Bronchial epithelial cell (primary cell): ENCODE results near the gene HSD17B3. TPM values are rescaled to one million over a fixed set of nuclear protein-coding genes. Genes with fewer than 3 reads are reported as not detected.
"Not testable (repeated sequence)": the region's sequence is repeated elsewhere in the genome, so short reads cannot be mapped to it uniquely, and the experiment has no call there.

Experiments used
- DNase-seq: peaks from one replicate; pipeline ENCODE4 v3.0.0-alpha.2; 2010; ENCODE audit warnings: low read depth
- FAIRE-seq: peaks from 2 replicates; lab custom pipeline; 2011; peaks lifted over from hg19 to GRCh38; lab: Jason Lieb, UNC
- H3K27me3 ChIP-seq: 2 replicates; pipeline ENCODE4 v1.5.1; 2011; ENCODE audit warnings: low read length; ENCODE audit not compliant: control insufficient read depth, insufficient read depth
- H3K36me3 ChIP-seq: 2 replicates; pipeline ENCODE4 v1.5.1; 2011; ENCODE audit warnings: low read length; ENCODE audit not compliant: control insufficient read depth, insufficient read depth
- H3K4me3 ChIP-seq: 2 replicates; pipeline ENCODE4 v1.5.1; 2011; ENCODE audit warnings: mild to moderate bottlenecking, low read depth, low read length, control low read depth
- CTCF ChIP-seq: IDR thresholded peaks from 2 replicates; pipeline ENCODE4 v1.5.1; 2011; ENCODE audit warnings: mild to moderate bottlenecking, moderate library complexity, low read length, control low read depth, inconsistent platforms; ENCODE audit not compliant: insufficient read depth, severe bottlenecking
- total RNA-seq: library from RNA; depleted of rRNA; stranded (reverse); fragments of >200 nt; gene quantifications from 2 replicates; pipeline ENCODE4 v1.2.1, GENCODE V29; 2014

The HSD17B3 gene
- total RNA-seq, 1 donor from 2014 or later, result 0.53 TPM

GRCh38 chr9:96199006-96199405 is 103.0 kb downstream of the HSD17B3 start:
- DNase-seq (peak; percentile 23), FAIRE-seq (no peak)
- no peaks in the 10 kb centered on the region for H3K36me3 ChIP-seq
- TF ChIP-seq CTCF, result no peak
- peaks cover 2% of the 10 kb centered on the region for H3K27me3 ChIP-seq
- H3K4me3 ChIP-seq, result no peak overlapping the region

- H3K4me3 ChIP-seq, result no peak overlapping the region
- H3K27me3 ChIP-seq, result no peaks in the 10 kb centered on the region
- no peaks in the 10 kb centered on the region for H3K36me3 ChIP-seq
- no peak for TF ChIP-seq CTCF
- DNase-seq, result no peak
- FAIRE-seq, result no peak
Observed at GRCh38 chr9:96195541-96195940, 106.4 kb downstream of the HSD17B3 start.

GRCh38 chr9:96193236-96193755 is 108.7 kb downstream of the HSD17B3 start:
- Histone ChIP-seq H3K27me3 (no peaks in the 10 kb centered on the region), H3K36me3 (no peaks in the 10 kb centered on the region), H3K4me3 (no peak overlapping the region)
- no peak for TF ChIP-seq CTCF
- FAIRE-seq (no peak), DNase-seq (no peak)

- H3K4me3 ChIP-seq, result no peak overlapping the region
- TF ChIP-seq CTCF, result no peak
- no peak for DNase-seq
- FAIRE-seq, result no peak
- no peaks in the 10 kb centered on the region for H3K27me3 ChIP-seq
- no peaks in the 10 kb centered on the region for H3K36me3 ChIP-seq
Observed at GRCh38 chr9:96192710-96193109, 109.3 kb downstream of the HSD17B3 start.

- no peak for FAIRE-seq
- TF ChIP-seq CTCF, result no peak
Observed at GRCh38 chr9:96189995-96190394, 112.0 kb downstream of the HSD17B3 start.

GRCh38 chr9:96189581-96189980 is 112.4 kb downstream of the HSD17B3 start:
- H3K4me3 ChIP-seq, H3K27me3 ChIP-seq, H3K36me3 ChIP-seq, FAIRE-seq, DNase-seq: not testable (repeated sequence)

More at GRCh38 chr9:96189995-96190394, 112.0 kb downstream of the HSD17B3 start:
- H3K27me3 ChIP-seq, result no peaks in the 10 kb centered on the region
- H3K4me3 ChIP-seq, result no peak overlapping the region
- no peak for DNase-seq
- no peaks in the 10 kb centered on the region for H3K36me3 ChIP-seq
